Upper lobe of left lung (tissue), 6 donors: ENCODE measurements around the gene JAM3. TPM values are rescaled to one million over a fixed set of nuclear protein-coding genes. Genes with fewer than 3 reads are reported as not detected.
"Not testable (repeated sequence)": the region's sequence is repeated elsewhere in the genome, so short reads cannot be mapped to it uniquely, and the experiment has no call there.

Experiments
- ATAC-seq, 2 donors: fragments of 200-7000 bp; cut with Tn5 transposase; one replicate each; pipeline ENCODE4 v1.9.1; 2022; ENCODE audit warnings: mild to moderate bottlenecking in 2 of 2, moderate library complexity in 2 of 2; ENCODE audit not compliant: low FRiP score in 2 of 2
- DNase-seq, 2 donors: peaks; one replicate each; pipeline ENCODE4 v3.0.0-alpha.2; 2019 to 2020
- H3K27ac ChIP-seq, 4 donors: fragments of 200-600 bp; sonication (generic); one replicate each; pipeline ENCODE4 v1.5.1; 2016 to 2019
- H3K27me3 ChIP-seq, 4 donors: fragments of 200-600 bp; sonication (generic); one replicate each; pipeline ENCODE4 v1.5.1; 2017 to 2019
- H3K36me3 ChIP-seq, 4 donors: fragments of 200-600 bp; sonication (generic); one replicate each; pipeline ENCODE4 v1.5.1; 2016 to 2019
- H3K4me1 ChIP-seq, 4 donors: fragments of 200-600 bp; sonication (generic); one replicate each; pipeline ENCODE4 v1.5.1; 2018 to 2019
- H3K4me3 ChIP-seq, 4 donors: fragments of 200-600 bp; sonication (generic); one replicate each; pipeline ENCODE4 v1.5.1; 2017 to 2019; ENCODE audit warnings: mild to moderate bottlenecking in 2 of 4, moderate library complexity in 1 of 4
- H3K9me3 ChIP-seq, 4 donors: fragments of 200-600 bp; sonication (generic); one replicate each; pipeline ENCODE4 v1.5.1; 2018 to 2019
- CTCF ChIP-seq, 6 experiments: fragments of 450-650 bp in 4 of 6; fragments of 200-600 bp in 2 of 6; sonication (generic) in 2 of 6; IDR thresholded peaks; one replicate each; pipeline ENCODE4 v1.5.1; 2016 to 2019; ENCODE audit warnings: antibody characterized with exemption in 6 of 6
- EP300 ChIP-seq, 4 donors: sonication (generic); formaldehyde crosslinking; IDR thresholded peaks; one replicate each; pipeline ENCODE4 v1.5.1; 2017; ENCODE audit warnings: antibody characterized with exemption in 4 of 4, control low read depth in 2 of 4
- POLR2A ChIP-seq, 4 donors: fragments of 450-650 bp; IDR thresholded peaks; one replicate each; pipeline ENCODE4 v1.5.1; 2016 to 2017; ENCODE audit warnings: antibody characterized with exemption in 4 of 4, mild to moderate bottlenecking in 2 of 4
- POLR2AphosphoS5 ChIP-seq, 2 donors: sonication (generic); formaldehyde crosslinking; IDR thresholded peaks; one replicate each; pipeline ENCODE4 v1.5.1; 2017; ENCODE audit warnings: antibody characterized with exemption in 2 of 2
- WGBS, 2 donors: methylation state at CpG; one replicate each; pipeline ENCODE4 v1.1.5; 2017 to 2018; 5-methylcytosine and 5-hydroxymethylcytosine counted together
- total RNA-seq, 6 donors: library from RNA; depleted of rRNA in 4 of 6; stranded (reverse); fragments of >200 nt in 4 of 6; gene quantifications; one replicate each; pipeline versions ENCODE4 v1.1.0 to v1.2.1, GENCODE V29; 2016 to 2021
- donor health status: DM: no; HTN: no; CAD: no; lungs with moderate emphysema.
- donor health status: DM: no; HTN: yes; CAD: no; lungs with severe emphysema.

Gene JAM3
- total RNA-seq, 6 donors from 2014 or later = 8.4 to 36.6 (median 18.6) TPM

DNA sequence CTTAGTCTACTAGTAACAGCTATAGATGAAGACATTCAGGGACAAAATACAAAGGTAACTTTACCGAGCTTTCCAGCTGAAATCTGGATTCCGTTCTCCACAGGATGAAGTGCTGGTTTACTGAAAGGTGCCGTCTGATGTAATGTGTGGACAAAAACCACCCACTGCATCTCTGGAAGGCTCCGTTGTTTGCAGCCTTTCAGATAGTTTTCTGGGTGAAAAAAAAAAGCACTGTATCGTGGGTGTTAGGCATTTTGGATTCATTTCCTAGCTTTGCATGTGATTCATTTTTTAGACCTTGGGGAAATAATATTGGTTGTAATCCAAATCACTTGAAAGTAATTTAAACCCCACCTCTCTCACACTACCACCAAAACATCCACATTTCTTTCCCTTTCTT, 10.4 kb downstream of the JAM3 start:
- no peaks in the 10 kb centered on the region for H3K36me3 ChIP-seq
- WGBS, 2 donors = 87 to 92% methylated on average over 5 of the region's 5 CpGs
- H3K4me3 ChIP-seq = no peak overlapping the region
- H3K27ac ChIP-seq = no peak overlapping the region
- peaks cover 0 to 6% (median 0%) of the 10 kb centered on the region in 4 donors for H3K9me3 ChIP-seq
- H3K4me1 ChIP-seq = no peaks in the 10 kb centered on the region
- no peaks in the 10 kb centered on the region for H3K27me3 ChIP-seq
- no peak for TF ChIP-seq EP300 (IDR thresholded peaks at IDR 0.05)
- no peak for TF ChIP-seq CTCF (IDR thresholded peaks at IDR 0.05)
- DNase-seq (no peak), ATAC-seq (no peak)

- not testable (repeated sequence) for H3K36me3 ChIP-seq, H3K4me1 ChIP-seq, H3K27me3 ChIP-seq, H3K4me3 ChIP-seq, H3K9me3 ChIP-seq, DNase-seq, ATAC-seq, H3K27ac ChIP-seq
- WGBS, 2 donors = 98% methylated on average over 3 of the region's 3 CpGs; no CpG with 5 or more reads in 1 of the 2 donors
These were observed 12.4 kb downstream of the JAM3 start for GRCh38 chr11:134081258-134081657.

- DNase-seq = no peak
- ATAC-seq = no peak
- no peaks in the 10 kb centered on the region for H3K36me3 ChIP-seq
- H3K4me3 ChIP-seq = no peak overlapping the region
- H3K27ac ChIP-seq = no peak overlapping the region
- H3K4me1 ChIP-seq = no peaks in the 10 kb centered on the region
- no peaks in the 10 kb centered on the region for H3K27me3 ChIP-seq
- H3K9me3 ChIP-seq = peaks cover 0 to 6% (median 0%) of the 10 kb centered on the region in 4 donors
- TF ChIP-seq POLR2A (IDR thresholded peaks at IDR 0.05) (no peak), EP300 (IDR thresholded peaks at IDR 0.05) (no peak), CTCF (IDR thresholded peaks at IDR 0.05) (no peak), POLR2AphosphoS5 (IDR thresholded peaks at IDR 0.05) (no peak)
- WGBS, 2 donors = 84 to 90% methylated on average over 2 of the region's 2 CpGs
These were observed 14.1 kb downstream of the JAM3 start for GRCh38 chr11:134082990-134083389.

- Histone ChIP-seq H3K36me3 (no peaks in the 10 kb centered on the region), H3K4me1 (no peaks in the 10 kb centered on the region), H3K27ac (no peak overlapping the region), H3K9me3 (peaks cover 0 to 3% (median 0%) of the 10 kb centered on the region in 4 donors), H3K27me3 (no peaks in the 10 kb centered on the region), H3K4me3 (no peak overlapping the region)
- WGBS, 2 donors = 68 to 80% methylated on average over 2 of the region's 2 CpGs
- ATAC-seq (no peak), DNase-seq (no peak)
- no peak for TF ChIP-seq EP300 (IDR thresholded peaks at IDR 0.05)
These were observed 17.5 kb downstream of the JAM3 start for GRCh38 chr11:134086376-134086775.

GRCh38 chr11:134092006-134092405, 23.1 kb downstream of the JAM3 start:
- not testable (repeated sequence) for DNase-seq, H3K27me3 ChIP-seq, H3K4me3 ChIP-seq, H3K4me1 ChIP-seq, H3K27ac ChIP-seq, H3K36me3 ChIP-seq, ATAC-seq, H3K9me3 ChIP-seq
- WGBS, 2 donors = 87 to 89% methylated on average over 9 of the region's 9 CpGs

- ATAC-seq (no peak), DNase-seq (no peak)
- H3K4me1 ChIP-seq = no peaks in the 10 kb centered on the region
- H3K36me3 ChIP-seq = no peaks in the 10 kb centered on the region
- no peak for TF ChIP-seq POLR2A (IDR thresholded peaks at IDR 0.05)
- TF ChIP-seq POLR2AphosphoS5 (IDR thresholded peaks at IDR 0.05) = no peak
- no peak for TF ChIP-seq EP300 (IDR thresholded peaks at IDR 0.05)
- TF ChIP-seq CTCF (IDR thresholded peaks at IDR 0.05) = no peak
- H3K27ac ChIP-seq = no peak overlapping the region
- no peaks in the 10 kb centered on the region for H3K27me3 ChIP-seq
- H3K4me3 ChIP-seq = no peak overlapping the region
- no peaks in the 10 kb centered on the region for H3K9me3 ChIP-seq
- WGBS, 2 donors = 92 to 95% methylated on average over 3 of the region's 3 CpGs
These were observed 28.3 kb downstream of the JAM3 start for GRCh38 chr11:134097166-134097565.
